A549 treated with AZD9567 at 1 μM for 4 hours (cell line): ENCODE measurements around the gene CHP2. TPM values are rescaled to one million over a fixed set of nuclear protein-coding genes. Genes with fewer than 3 reads are reported as not detected.

ENCODE experiments used
- total RNA-seq: library from RNA; stranded (reverse); fragments of 200-300 nt; extraction: Qiagen RNA extraction; gene quantifications from 5 replicates; pipeline ENCODE4 v1.2.3, GENCODE V29; 2022; ENCODE audit not compliant: insufficient read depth

CHP2 gene
- 0.05 TPM in 1 of 5 replicates, not detected in the others for total RNA-seq

DNA sequence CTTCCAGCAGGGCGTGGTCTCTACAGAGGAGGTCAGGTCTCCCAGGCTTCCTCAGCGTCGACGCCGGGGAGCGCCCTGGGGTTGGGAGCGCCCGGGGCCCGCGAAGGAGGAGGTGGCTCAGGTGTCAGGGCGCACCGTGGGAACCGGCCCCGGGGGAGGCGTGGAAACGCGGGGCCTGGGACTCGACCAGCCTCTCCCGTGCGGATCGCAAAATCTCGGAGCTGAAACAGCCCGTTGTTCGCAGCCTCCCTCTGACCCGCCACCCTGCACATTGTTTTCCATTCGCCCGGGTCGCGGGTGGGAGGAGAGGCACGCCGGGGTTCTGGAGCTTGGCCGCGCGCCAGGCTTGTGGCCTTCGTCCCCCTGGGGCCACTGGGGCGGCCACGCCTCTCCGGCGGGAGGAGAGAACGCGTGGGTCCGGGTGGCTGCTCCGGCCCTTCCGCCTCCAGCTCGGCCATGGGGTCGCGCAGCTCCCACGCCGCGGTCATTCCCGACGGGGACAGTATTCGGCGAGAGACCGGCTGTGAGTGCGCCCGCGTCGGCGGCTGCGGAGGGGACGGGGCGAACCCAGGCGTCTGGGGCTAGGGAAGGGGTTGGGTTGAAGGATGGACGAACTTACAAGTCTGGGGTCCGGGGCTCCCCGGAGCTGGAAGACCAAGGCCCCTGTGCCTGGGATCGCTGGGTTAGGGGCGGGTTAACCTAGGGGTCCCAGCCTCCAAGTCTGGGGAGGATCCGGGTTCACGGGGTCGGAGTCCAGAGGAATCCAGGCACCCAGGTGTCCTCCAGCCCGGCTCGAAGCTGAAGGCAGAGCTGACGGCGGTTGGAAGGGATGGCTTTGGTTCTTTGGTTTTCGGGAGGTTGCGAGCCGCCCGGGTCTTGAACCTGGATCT, at the start of gene CHP2:
TSS of gene CHP2 (plus strand) at position 433 of the 890 bp plus-strand sequence. CDS start at position 457, 24 bp downstream.

DNA sequence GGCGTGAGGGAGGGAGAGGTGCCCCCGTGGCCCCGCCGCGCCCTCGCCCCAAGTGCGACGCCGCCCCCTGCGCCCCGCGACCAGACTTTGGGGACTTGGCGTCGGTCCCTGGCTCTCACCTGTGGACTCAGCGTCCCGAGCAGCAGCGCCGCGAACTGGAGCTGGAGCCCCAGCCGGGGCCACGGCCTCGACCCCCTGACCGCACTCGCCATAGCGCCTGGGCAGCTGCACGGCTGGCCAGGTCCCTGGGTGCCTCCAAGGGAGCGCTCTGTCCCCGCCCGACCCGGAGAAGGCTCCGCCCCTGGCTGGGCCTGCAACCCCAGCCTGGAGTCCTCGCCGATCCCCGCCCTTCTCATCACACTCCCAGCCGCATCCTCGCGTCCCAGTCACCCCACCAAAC, 41.9 kb upstream of the CHP2 start, which contains the start of gene ERN2:
TSS of gene ERN2 (minus strand) at position 247 of the 400 bp plus-strand sequence. CDS start at position 212, 35 bp downstream.

Other genes starting within 250 kb of the CHP2 start
- 28.5 to 33.8 TPM (median 30.3 TPM) in 5 replicates for gene GGA2, start 244.5 kb upstream of the CHP2 start, total RNA-seq
- gene EARS2, start 197.7 kb upstream of the CHP2 start, total RNA-seq = 15.3 to 30.0 TPM (median 28.6 TPM) in 5 replicates
- gene UBFD1, start 197.3 kb upstream of the CHP2 start, total RNA-seq = 43.8 to 54.0 TPM (median 47.9 TPM) in 5 replicates
- gene NDUFAB1, start 158.7 kb upstream of the CHP2 start, total RNA-seq = 157 to 196 TPM (median 190 TPM) in 5 replicates
- gene PALB2, start 113.7 kb upstream of the CHP2 start, total RNA-seq = 10.7 to 13.4 TPM (median 11.5 TPM) in 5 replicates
- 54.5 to 72.2 TPM (median 71.8 TPM) in 5 replicates for gene DCTN5, start 113.6 kb upstream of the CHP2 start, total RNA-seq
- 143 to 160 TPM (median 152 TPM) in 5 replicates for gene PLK1, start 76.1 kb upstream of the CHP2 start, total RNA-seq
- gene ERN2, start 41.8 kb upstream of the CHP2 start, total RNA-seq = not detected in 5 replicates
- 0.08 to 0.25 TPM (median 0.21 TPM) in 4 of 5 replicates, not detected in the other for gene PRKCB, start 81.0 kb downstream of the CHP2 start, total RNA-seq